H54 (cell line): ENCODE data around the gene SETD4.
"Not testable (repeated sequence)": the region's sequence is repeated elsewhere in the genome, so short reads cannot be mapped to it uniquely, and the experiment has no call there.

Experiments
- DNase-seq: peaks from one replicate; pipeline ENCODE4 v3.0.0; 2011; ENCODE audit warnings: low spot score, mixed read lengths; ENCODE audit not compliant: insufficient read length
- FAIRE-seq: peaks from 3 replicates; lab custom pipeline; 2011; peaks lifted over from hg19 to GRCh38; lab: Jason Lieb, UNC
- POLR2A ChIP-seq: IDR thresholded peaks from 2 replicates; pipeline ENCODE4 v1.6.1; 2011; ENCODE audit warnings: low read depth, mild to moderate bottlenecking, low read length

The SETD4 gene

DNA sequence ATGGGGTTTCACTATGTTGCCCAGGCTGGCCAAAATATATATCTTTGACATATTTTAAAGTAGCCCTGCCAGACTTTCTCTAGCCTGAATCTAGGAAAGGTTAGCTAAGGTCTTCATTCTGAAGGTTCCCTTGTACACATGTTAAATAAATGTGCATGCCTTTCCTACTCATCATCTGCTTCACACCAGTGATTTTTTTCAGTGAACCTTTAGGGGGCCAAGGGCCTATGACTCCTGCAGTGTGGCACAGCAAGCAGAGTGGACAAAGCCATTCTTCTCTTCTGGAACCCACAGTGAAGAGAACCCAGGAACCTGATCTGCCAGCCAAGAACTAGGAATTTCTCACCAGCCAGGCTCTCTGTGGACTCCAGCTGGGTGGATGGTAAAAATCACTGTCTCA is 32.4 kb upstream of the SETD4 start:
- DNase-seq (no peak), FAIRE-seq (no peak)
- TF ChIP-seq POLR2A = no peak

DNA sequence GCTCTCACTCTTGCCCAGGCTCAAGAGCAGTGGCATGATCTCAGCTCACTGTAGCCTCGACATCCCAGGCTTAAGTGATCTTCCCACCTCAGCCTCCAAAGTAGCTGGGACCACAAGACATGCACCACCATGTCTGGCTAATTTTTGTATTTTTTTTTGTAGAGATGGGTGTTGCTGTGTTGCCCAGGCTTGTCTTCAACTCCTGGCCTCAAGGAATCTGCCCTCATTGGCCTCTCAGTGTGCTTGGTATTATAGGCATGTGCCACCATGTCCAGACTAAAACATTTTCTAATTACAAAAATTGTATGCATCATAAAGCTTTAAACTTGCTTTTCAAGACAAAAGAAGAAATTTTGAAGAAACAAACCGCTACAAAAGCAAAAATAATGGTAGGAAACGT is 29.6 kb upstream of the SETD4 start:
- no peak for TF ChIP-seq POLR2A
- FAIRE-seq (no peak), DNase-seq (no peak)

GRCh38 chr21:36087362-36088138 is 27.2 kb upstream of the SETD4 start:
- TF ChIP-seq POLR2A = no peak
- DNase-seq (no peak), FAIRE-seq (no peak)

DNA sequence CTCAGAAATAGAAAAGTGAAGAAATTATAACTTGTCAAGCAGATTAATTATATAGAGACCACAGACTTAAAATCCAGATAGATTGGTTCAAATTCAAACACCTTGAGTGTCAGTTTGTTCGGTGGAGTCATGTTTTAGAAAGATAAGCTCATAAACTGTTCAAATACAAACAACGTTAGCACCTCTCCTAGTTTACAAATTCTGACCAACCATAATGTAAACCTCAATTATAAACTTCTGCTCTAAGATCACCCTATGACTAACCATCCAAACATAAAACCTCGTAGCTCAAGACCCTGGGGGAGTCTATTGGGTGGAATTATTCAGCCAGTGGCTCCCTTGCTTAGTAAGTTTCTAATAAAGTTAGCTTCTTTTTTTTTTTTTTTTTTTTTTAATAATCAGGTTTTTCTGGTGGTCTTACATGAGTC is 21.9 kb upstream of the SETD4 start:
- DNase-seq (no peak), FAIRE-seq (no peak)
- no peak for TF ChIP-seq POLR2A

DNA sequence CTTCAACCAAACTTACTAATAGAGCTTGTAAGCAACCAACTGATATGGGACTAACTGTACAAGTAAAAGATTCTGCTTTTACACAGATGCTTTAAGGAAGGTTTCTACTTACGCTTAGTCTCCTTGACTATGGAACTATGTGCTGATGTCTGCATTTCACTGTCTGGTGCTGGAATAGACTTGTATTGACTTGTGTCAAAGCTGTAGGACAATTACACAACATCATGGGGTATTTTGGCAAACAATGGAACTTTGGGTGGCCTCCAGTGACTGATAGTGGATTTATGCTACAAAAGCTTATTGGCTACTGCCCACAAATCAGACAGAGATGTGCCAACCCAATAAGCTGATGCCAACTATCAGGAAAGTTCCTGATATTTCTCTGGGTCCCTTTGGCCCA is 20.1 kb upstream of the SETD4 start:
- DNase-seq (no peak), FAIRE-seq (no peak)
- no peak for TF ChIP-seq POLR2A

GRCh38 chr21:36079671-36080070 is 19.3 kb upstream of the SETD4 start:
- no peak for DNase-seq
- FAIRE-seq = no peak
- no peak for TF ChIP-seq POLR2A

DNA sequence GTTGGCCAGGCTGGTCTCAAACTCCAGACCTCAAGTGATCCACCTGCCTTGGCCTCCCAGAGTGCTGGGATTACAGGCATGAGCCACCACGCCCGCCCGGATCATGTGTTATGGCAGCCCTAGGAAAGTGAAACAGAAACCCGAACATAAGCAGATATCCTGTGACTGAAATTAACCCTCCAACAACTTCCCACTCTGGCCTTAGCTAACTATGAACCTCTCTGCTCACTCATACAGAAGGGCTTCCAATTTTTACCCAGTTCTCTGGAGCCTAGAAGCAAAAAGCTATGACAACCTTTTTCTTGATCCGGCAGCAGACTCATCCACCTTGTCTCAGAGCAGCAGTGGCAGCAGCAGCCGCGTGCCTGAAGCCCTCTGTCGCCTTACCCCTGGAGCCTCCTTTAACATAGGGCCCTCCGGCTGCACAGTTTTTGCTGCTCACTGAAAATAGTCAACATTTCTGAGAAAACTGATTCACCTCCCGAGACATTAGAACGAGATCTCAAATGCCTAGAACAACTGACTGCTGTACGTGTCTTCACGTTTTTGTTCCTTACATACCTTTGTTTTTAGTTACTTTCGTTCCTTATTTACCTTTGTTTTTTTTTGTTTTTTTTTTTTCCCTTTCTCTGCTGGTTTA is 18.8 kb upstream of the SETD4 start:
- no peak for TF ChIP-seq POLR2A
- FAIRE-seq (no peak), DNase-seq (no peak)

DNA sequence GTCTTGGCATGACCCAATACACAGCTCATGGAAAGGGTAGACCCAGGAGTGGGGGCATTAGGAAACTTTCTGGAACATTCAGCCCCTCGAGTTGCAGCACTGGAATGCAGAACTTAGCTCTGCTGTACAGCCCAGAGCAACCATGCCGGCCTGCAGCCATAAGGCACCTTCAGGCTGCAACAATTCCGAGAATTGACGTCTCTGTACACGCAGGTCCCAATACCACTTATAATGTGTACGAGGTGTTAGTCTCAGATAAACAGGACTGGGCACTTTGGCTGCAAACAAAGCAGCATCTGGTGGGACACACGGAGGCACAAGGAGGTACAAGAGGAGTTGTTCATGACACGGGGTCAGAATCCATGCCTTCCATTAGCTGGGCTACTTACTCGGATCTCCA is 17.4 kb upstream of the SETD4 start:
- TF ChIP-seq POLR2A = no peak
- FAIRE-seq = no peak
- no peak for DNase-seq

DNA sequence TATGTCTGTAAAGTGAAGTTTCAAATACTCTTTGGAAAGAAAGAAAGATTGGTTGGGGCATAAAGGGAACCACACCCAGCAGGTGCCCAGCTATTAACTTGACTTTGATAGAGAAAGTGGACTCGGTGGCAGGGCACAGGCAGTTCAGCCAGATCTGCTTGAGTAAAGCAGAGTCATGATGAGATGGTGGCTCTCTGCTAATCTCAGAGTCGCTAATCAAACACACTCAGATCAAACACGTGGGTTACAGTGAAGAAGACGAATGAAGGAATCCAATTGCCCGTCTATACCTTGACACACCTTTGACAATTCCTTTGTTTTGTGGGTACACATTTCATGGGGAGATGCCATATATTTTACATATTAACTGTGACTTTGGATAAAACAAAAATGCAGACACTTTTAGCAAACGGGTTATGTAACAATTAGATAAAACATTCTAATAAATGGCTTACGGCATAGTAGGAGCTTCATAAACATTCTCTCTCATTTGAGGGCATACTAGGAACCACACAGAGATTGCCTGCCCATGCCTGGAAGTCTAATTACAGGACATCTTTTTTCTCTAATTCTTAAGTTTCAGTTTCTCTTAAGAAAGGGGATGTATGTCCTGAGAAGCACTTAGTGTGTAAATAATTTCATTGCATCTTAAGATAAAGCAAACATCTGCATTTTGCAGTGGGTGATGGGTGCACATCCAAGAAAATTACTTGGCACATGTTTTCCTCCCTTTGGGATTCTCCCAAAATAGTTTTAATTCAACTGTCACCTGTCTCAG is 16.7 kb upstream of the SETD4 start:
- no peak for FAIRE-seq
- no peak for TF ChIP-seq POLR2A
- DNase-seq = no peak

DNA sequence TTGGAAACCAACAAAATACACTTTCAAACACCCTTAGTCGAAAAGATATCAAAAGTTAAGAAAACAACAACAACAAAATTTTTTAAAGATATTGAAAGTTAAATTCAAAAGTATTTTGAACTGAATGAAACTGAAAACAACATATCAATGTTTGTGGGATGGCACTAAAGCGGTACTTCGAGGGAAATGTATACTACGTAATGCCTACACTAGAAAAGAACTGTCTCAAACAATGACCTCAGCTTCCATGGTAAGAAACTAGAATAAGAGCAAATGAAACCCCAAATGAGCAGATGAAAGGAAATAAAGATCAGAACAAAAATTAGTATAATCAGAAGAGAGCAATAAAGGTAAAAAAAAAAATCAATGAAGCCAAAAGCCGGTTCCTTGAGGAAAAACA is 15.6 kb upstream of the SETD4 start:
- no peak for FAIRE-seq
- no peak for DNase-seq
- TF ChIP-seq POLR2A = no peak

- FAIRE-seq (no peak), DNase-seq (no peak)
- TF ChIP-seq POLR2A = no peak
Measured at GRCh38 chr21:36075171-36075570, 14.8 kb upstream of the SETD4 start.

DNA sequence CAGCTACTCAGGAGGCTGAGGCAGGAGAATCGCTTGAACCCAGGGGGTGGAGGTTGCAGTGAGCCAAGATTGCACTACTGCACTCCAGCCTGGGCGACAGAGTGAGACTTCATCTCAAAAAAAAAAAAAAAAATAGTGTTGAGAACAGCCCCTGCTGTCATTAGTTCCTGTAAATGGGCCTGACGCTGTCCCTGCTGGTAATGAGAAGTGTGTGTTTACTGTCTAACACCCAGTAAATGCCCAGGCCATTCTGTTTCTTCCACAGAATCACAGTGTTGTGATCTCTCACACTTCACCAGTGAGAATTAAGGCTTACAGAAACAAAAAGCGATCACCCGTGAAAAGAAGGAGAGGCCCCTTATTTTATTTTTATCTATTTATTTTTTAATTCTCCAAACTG is 13.6 kb upstream of the SETD4 start:
- not testable (repeated sequence) for DNase-seq, FAIRE-seq

- no peak for FAIRE-seq
- DNase-seq = no peak
- no peak for TF ChIP-seq POLR2A
Measured at GRCh38 chr21:36073181-36073580, 12.9 kb upstream of the SETD4 start.

- FAIRE-seq (no peak), DNase-seq (no peak)
- no peak for TF ChIP-seq POLR2A
Measured at GRCh38 chr21:36072453-36073162, 12.3 kb upstream of the SETD4 start.
